Pancreas (tissue), 10 donors: Measurements from ENCODE around the gene SPECC1. TPM values are rescaled to one million over a fixed set of nuclear protein-coding genes. Genes with fewer than 3 reads are reported as not detected.
A peak's percentile ranks its signal among the peaks of the same experiment; 100 is the strongest.

Experiments used
- ATAC-seq, 4 donors: fragments of 200-7000 bp; cut with Tn5 transposase; one replicate each; pipeline versions ENCODE4 v1.8.0 to v1.9.1; 2020; ENCODE audit warnings: mild to moderate bottlenecking in 4 of 4, moderate library complexity in 4 of 4
- DNase-seq, 6 donors: peaks; one replicate each; pipeline ENCODE4 v3.0.0-alpha.2; 2020
- FAIRE-seq: peaks from 2 replicates; lab custom pipeline; 2012; peaks lifted over from hg19 to GRCh38; lab: Jason Lieb, UNC
- H3K27ac ChIP-seq, 4 donors: fragments of 200-600 bp; sonication (generic); 1 replicate in 3 of 4; 2 replicates in 1 of 4; pipeline versions ENCODE4 v1.5.0 to v1.8.0; 2020
- H3K27me3 ChIP-seq, 4 donors: fragments of 200-600 bp; one replicate each; pipeline ENCODE4 v1.8.0; 2021
- H3K36me3 ChIP-seq, 3 donors: fragments of 200-600 bp; sonication (generic) in 1 of 3; one replicate each; pipeline versions ENCODE4 v1.5.0 to v1.8.0; 2020 to 2021
- H3K4me1 ChIP-seq, 3 donors: fragments of 200-600 bp; one replicate each; pipeline ENCODE4 v1.8.0; 2021
- H3K4me3 ChIP-seq, 4 donors: fragments of 200-600 bp; sonication (generic) in 2 of 4; one replicate each; pipeline versions ENCODE4 v1.5.0 to v1.8.0; 2020 to 2021
- H3K9me3 ChIP-seq, 4 donors: fragments of 200-600 bp; one replicate each; pipeline ENCODE4 v1.8.0; 2021
- WGBS, 2 donors: extraction: QIAGEN DNeasy Blood & Tissue Kit; methylation state at CpG; one replicate each; pipeline ENCODE4 v1.1.7; 2013; 5-methylcytosine and 5-hydroxymethylcytosine counted together
- intact Hi-C, 3 donors: fragments of 100-400 bp; cut with DNase I; formaldehyde crosslinking; loops; one replicate each; pipeline versions ENCODE4 v1.11.1 to v1.14.2; 2022
- polyA plus RNA-seq, 2 donors: library from polyadenylated mRNA; stranded (reverse); fragments of 200-250 nt; gene quantifications; one replicate each; pipeline ENCODE4 v1.2.3, GENCODE V29; 2013
- total RNA-seq, 6 donors: library from RNA; stranded (reverse); fragmentation: NEBNext Ultra II Directional in 4 of 6; extraction: Animal tissue kit (Norgen Biotek cat#: 25700) in 4 of 6; gene quantifications; one replicate each; pipeline versions ENCODE4 v1.2.1 to v1.2.4, GENCODE V29; 2021 to 2023
- TF ChIP-seq, protein P1 (sequence below), 4 donors: fragments of 200-600 bp; sonication (generic) in 3 of 4; IDR thresholded peaks; one replicate each; pipeline versions ENCODE4 v1.5.0 to v1.8.0; 2021; ENCODE audit warnings: antibody characterized with exemption in 4 of 4
- donor health status: healthy with polysubstance abuse.
- donor health status: DM: no; HTN: no; CAD: no; lungs with moderate emphysema.
- donor health status: DM: no; HTN: no; CAD: no.
- donor health status: control.
- donor health status: control.
- donor health status: Bipolar disorder and iron deficiency.
- donor health status: DM: yes; HTN: yes; CAD: no.
- donor health status: DM: no; HTN: no; CAD: no.
- donor health status: DM: no; HTN: no; CAD: no.
- donor health status: DM: yes; HTN: yes; CAD: no.

The SPECC1 gene
- total and polyA plus RNA-seq, 8 donors, result 5.6 to 22.2 (median 8.1) TPM

GRCh38 chr17:20066253-20066652 is 57.1 kb downstream of the SPECC1 start:
- Histone ChIP-seq H3K4me1 (peaks cover 0 to 4% (median 0%) of the 10 kb centered on the region in 3 donors), H3K27ac (no peak overlapping the region), H3K9me3 (no peaks in the 10 kb centered on the region), H3K4me3 (no peak overlapping the region), H3K36me3 (no peaks in the 10 kb centered on the region), H3K27me3 (no peaks in the 10 kb centered on the region)
- DNase-seq (peak in 3 of 6 donors; percentile 16 to 44 (median 44)), FAIRE-seq (no peak), ATAC-seq (peak; percentile 16 to 74 (median 42))
- intact Hi-C loops, result no loop called here
- TF ChIP-seq, protein P1, sequence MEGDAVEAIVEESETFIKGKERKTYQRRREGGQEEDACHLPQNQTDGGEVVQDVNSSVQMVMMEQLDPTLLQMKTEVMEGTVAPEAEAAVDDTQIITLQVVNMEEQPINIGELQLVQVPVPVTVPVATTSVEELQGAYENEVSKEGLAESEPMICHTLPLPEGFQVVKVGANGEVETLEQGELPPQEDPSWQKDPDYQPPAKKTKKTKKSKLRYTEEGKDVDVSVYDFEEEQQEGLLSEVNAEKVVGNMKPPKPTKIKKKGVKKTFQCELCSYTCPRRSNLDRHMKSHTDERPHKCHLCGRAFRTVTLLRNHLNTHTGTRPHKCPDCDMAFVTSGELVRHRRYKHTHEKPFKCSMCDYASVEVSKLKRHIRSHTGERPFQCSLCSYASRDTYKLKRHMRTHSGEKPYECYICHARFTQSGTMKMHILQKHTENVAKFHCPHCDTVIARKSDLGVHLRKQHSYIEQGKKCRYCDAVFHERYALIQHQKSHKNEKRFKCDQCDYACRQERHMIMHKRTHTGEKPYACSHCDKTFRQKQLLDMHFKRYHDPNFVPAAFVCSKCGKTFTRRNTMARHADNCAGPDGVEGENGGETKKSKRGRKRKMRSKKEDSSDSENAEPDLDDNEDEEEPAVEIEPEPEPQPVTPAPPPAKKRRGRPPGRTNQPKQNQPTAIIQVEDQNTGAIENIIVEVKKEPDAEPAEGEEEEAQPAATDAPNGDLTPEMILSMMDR (IDR thresholded peaks at IDR 0.05), result no peak
- WGBS, 2 donors, result 27% methylated on average over 4 of the region's 4 CpGs

DNA sequence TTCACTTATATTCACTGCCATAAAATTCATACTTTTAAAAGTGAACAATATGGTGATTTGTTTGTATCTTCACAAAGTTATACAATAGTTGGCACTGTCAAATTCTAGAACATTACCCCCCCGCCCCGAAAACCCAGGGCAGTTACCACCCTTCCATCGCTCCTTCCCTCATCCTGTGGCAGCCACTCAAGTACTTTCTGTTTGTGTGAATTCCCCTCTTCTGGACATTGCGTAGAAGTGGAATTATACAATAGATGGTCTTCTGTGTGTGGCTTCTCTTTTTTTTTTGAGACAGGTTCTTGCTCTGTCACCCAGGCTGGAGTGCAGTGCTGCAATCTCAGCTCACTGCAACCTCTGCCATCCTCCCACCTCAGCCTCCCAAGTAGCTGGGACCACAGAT is 58.6 kb downstream of the SPECC1 start:
- Histone ChIP-seq H3K4me3 (no peak overlapping the region), H3K36me3 (no peaks in the 10 kb centered on the region), H3K4me1 (peaks cover 0 to 4% (median 0%) of the 10 kb centered on the region in 3 donors), H3K27ac (no peak overlapping the region), H3K27me3 (no peaks in the 10 kb centered on the region), H3K9me3 (no peaks in the 10 kb centered on the region)
- WGBS, 2 donors, result 78 to 81% methylated on average over 4 of the region's 4 CpGs
- TF ChIP-seq, protein P1 (IDR thresholded peaks at IDR 0.05), result no peak
- ATAC-seq (no peak), DNase-seq (no peak), FAIRE-seq (no peak)
- intact Hi-C loops, result no loop called here

DNA sequence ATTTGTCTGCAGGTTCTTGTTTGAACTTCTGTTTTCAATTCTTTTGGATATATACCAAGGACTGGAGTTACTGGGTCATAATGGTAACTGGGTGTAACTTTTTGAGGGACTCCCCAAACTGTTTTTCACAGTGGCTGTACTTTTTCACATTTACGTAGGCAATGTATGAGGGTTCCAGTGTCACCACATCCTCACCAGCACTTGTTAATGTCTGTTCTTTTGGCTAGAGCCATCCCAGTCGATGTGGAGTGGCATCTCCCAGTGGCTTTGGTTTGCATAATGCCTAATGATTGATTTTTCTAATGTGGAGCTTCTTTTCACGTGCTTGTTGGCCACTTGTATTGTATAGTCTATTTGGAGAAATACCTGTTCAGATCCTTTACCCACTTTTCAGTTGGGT is 59.3 kb downstream of the SPECC1 start:
- FAIRE-seq (no peak), ATAC-seq (no peak)

DNA sequence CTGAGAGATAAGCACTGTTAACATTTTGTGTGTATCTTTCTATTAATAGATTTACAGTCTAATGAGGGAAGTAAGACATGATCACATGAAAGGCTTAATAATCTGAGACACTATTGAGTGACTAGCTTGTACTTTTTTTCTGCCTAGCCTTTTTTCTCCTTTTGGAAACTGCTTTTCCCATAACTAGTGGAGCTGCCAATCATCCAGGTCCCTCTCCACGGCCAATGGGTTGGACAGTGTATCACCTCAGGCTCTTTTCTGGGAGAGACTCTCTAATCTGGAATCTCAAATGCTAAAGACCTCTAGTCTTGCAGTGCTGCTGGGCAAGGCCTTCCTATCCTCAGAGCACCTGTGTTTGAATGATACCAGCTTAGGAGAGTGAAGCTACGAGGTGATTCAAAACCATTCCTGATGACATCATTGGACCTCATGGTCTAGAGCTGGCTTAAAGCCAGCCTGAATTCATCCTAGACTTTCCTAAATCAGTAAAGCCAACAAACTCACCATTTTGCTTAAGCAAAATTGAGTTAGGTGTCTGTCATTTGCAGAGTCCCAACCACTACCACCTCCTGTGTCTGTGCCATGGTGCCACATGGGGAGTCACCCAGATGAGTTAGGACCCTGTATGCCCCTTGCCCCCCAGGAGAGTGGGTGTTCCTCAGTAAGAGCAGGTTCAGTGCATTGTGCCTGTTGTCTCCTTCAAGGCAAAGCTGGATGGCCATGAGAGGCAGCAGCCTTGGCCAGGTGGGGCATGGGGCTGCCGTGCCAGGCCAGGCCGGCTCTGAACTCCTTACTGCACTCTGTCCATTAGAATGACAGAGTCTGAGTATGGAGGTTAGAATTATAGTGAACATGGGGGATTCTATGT is 62.9 kb downstream of the SPECC1 start:
- TF ChIP-seq, protein P1 (IDR thresholded peaks at IDR 0.05), result no peak
- Histone ChIP-seq H3K4me1 (no peaks in the 10 kb centered on the region), H3K27me3 (no peaks in the 10 kb centered on the region), H3K36me3 (no peaks in the 10 kb centered on the region), H3K4me3 (no peak overlapping the region), H3K9me3 (no peaks in the 10 kb centered on the region), H3K27ac (no peak overlapping the region)
- ATAC-seq (no peak), DNase-seq (no peak), FAIRE-seq (no peak)
- 75 to 89% methylated on average over 4 of the region's 4 CpGs for WGBS, 2 donors
- intact Hi-C loops, result no loop called here

More for the DNA sequence above, 59.3 kb downstream of the SPECC1 start:
- no peak overlapping the region for H3K4me3 ChIP-seq
- no peaks in the 10 kb centered on the region for H3K36me3 ChIP-seq
- intact Hi-C loops, result no loop called here
- peaks cover 0 to 4% (median 0%) of the 10 kb centered on the region in 3 donors for H3K4me1 ChIP-seq
- WGBS, 2 donors, result 63 to 76% methylated on average over 3 of the region's 3 CpGs
- TF ChIP-seq, protein P1 (IDR thresholded peaks at IDR 0.05), result no peak
- H3K27ac ChIP-seq, result no peak overlapping the region
- H3K9me3 ChIP-seq, result no peaks in the 10 kb centered on the region
- no peaks in the 10 kb centered on the region for H3K27me3 ChIP-seq
- DNase-seq, result no peak

DNA sequence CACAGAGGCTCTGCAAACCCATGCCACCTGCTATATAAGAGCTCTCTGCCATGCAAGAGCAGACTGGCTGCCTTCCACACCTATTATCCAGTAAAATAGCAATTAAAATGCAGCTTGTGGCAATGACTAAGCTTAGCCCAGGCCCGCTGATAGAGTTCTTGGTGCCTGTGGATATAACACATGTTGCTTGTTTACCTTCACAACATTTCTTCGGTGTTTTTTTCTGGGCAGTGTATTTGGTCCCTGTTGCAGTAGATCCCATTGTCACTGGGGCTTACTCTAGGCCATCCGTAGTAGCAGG is 63.5 kb downstream of the SPECC1 start:
- TF ChIP-seq, protein P1 (IDR thresholded peaks at IDR 0.05), result no peak
- H3K27ac ChIP-seq, result no peak overlapping the region
- no peak for ATAC-seq
- no peak overlapping the region for H3K4me3 ChIP-seq
- H3K36me3 ChIP-seq, result no peaks in the 10 kb centered on the region
- no peaks in the 10 kb centered on the region for H3K4me1 ChIP-seq
- 80 to 92% methylated on average over 3 of the region's 3 CpGs for WGBS, 2 donors
- no peak for DNase-seq
- intact Hi-C loops, result no loop called here
- H3K27me3 ChIP-seq, result no peaks in the 10 kb centered on the region
- no peaks in the 10 kb centered on the region for H3K9me3 ChIP-seq
- FAIRE-seq, result no peak
